ENCODE results near the gene NUCKS1.

NUCKS1 gene

GRCh38 chr1:205714906-205715246 lies 35.1 kb downstream of the NUCKS1 start:
- Histone ChIP-seq H3K27me3 (ENCODE audit: control insufficient read depth, insufficient read depth, low read length) (no peaks in the 10 kb centered on the region), H3K4me1 (ENCODE audit: control insufficient read depth, insufficient read depth, low read length) (peaks cover 2% of the 10 kb centered on the region), H3K36me3 (ENCODE audit: control insufficient read depth, insufficient read depth, low read length) (peaks cover 23% of the 10 kb centered on the region), H3K27ac (ENCODE audit: low read depth, low read length) (no peak overlapping the region), H3K9ac (ENCODE audit: low read length) (no peak overlapping the region), H3K4me3 (ENCODE audit: low read length) (no peak overlapping the region)

GRCh38 chr1:205714190-205714905 lies 35.6 kb downstream of the NUCKS1 start:
- peaks cover 23% of the 10 kb centered on the region for H3K36me3 ChIP-seq (ENCODE audit: control insufficient read depth, insufficient read depth, low read length)
- no peak overlapping the region for H3K4me3 ChIP-seq (ENCODE audit: low read length)
- H3K27ac ChIP-seq (ENCODE audit: low read depth, low read length): no peak overlapping the region

GRCh38 chr1:205711105-205712048 lies 38.6 kb downstream of the NUCKS1 start:
- peak overlapping the region; percentile 16 for H3K27ac ChIP-seq (ENCODE audit: low read depth, low read length)
- H3K4me3 ChIP-seq (ENCODE audit: low read length): no peak overlapping the region
- peaks cover 2% of the 10 kb centered on the region for H3K4me1 ChIP-seq (ENCODE audit: control insufficient read depth, insufficient read depth, low read length)
- H3K36me3 ChIP-seq (ENCODE audit: control insufficient read depth, insufficient read depth, low read length): peaks cover 12% of the 10 kb centered on the region
- H3K9ac ChIP-seq (ENCODE audit: low read length): no peak overlapping the region
- H3K27me3 ChIP-seq (ENCODE audit: control insufficient read depth, insufficient read depth, low read length): no peaks in the 10 kb centered on the region

More at GRCh38 chr1:205714190-205714905, 35.6 kb downstream of the NUCKS1 start:
- Histone ChIP-seq H3K4me1 (ENCODE audit: control insufficient read depth, insufficient read depth, low read length) (peaks cover 2% of the 10 kb centered on the region), H3K9ac (ENCODE audit: low read length) (no peak overlapping the region), H3K27me3 (ENCODE audit: control insufficient read depth, insufficient read depth, low read length) (no peaks in the 10 kb centered on the region)

GRCh38 chr1:205710201-205711062 lies 39.5 kb downstream of the NUCKS1 start:
- Histone ChIP-seq H3K4me1 (ENCODE audit: control insufficient read depth, insufficient read depth, low read length) (peaks cover 2% of the 10 kb centered on the region), H3K4me3 (ENCODE audit: low read length) (no peak overlapping the region), H3K36me3 (ENCODE audit: control insufficient read depth, insufficient read depth, low read length) (peaks cover 8% of the 10 kb centered on the region), H3K27ac (ENCODE audit: low read depth, low read length) (no peak overlapping the region), H3K27me3 (ENCODE audit: control insufficient read depth, insufficient read depth, low read length) (no peaks in the 10 kb centered on the region), H3K9ac (ENCODE audit: low read length) (no peak overlapping the region)

GRCh38 chr1:205709640-205710039 lies 40.3 kb downstream of the NUCKS1 start:
- H3K9ac ChIP-seq (ENCODE audit: low read length): no peak overlapping the region
- no peak overlapping the region for H3K27ac ChIP-seq (ENCODE audit: low read depth, low read length)
- H3K4me1 ChIP-seq (ENCODE audit: control insufficient read depth, insufficient read depth, low read length): peaks cover 2% of the 10 kb centered on the region
- H3K27me3 ChIP-seq (ENCODE audit: control insufficient read depth, insufficient read depth, low read length): no peaks in the 10 kb centered on the region
- no peak overlapping the region for H3K4me3 ChIP-seq (ENCODE audit: low read length)
- H3K36me3 ChIP-seq (ENCODE audit: control insufficient read depth, insufficient read depth, low read length): peaks cover 4% of the 10 kb centered on the region

GRCh38 chr1:205709059-205709398 lies 41.0 kb downstream of the NUCKS1 start:
- Histone ChIP-seq H3K9ac (ENCODE audit: low read length) (no peak overlapping the region), H3K36me3 (ENCODE audit: control insufficient read depth, insufficient read depth, low read length) (no peaks in the 10 kb centered on the region), H3K27ac (ENCODE audit: low read depth, low read length) (no peak overlapping the region), H3K4me3 (ENCODE audit: low read length) (no peak overlapping the region), H3K27me3 (ENCODE audit: control insufficient read depth, insufficient read depth, low read length) (no peaks in the 10 kb centered on the region), H3K4me1 (ENCODE audit: control insufficient read depth, insufficient read depth, low read length) (peaks cover 2% of the 10 kb centered on the region)

- H3K4me1 ChIP-seq (ENCODE audit: control insufficient read depth, insufficient read depth, low read length): peaks cover 2% of the 10 kb centered on the region
- no peak overlapping the region for H3K27ac ChIP-seq (ENCODE audit: low read depth, low read length)
- no peak overlapping the region for H3K9ac ChIP-seq (ENCODE audit: low read length)
- no peak overlapping the region for H3K4me3 ChIP-seq (ENCODE audit: low read length)
- no peaks in the 10 kb centered on the region for H3K36me3 ChIP-seq (ENCODE audit: control insufficient read depth, insufficient read depth, low read length)
- H3K27me3 ChIP-seq (ENCODE audit: control insufficient read depth, insufficient read depth, low read length): no peaks in the 10 kb centered on the region
Observed at GRCh38 chr1:205706601-205707502, 43.1 kb downstream of the NUCKS1 start.

GRCh38 chr1:205704903-205705302 lies 45.1 kb downstream of the NUCKS1 start:
- H3K36me3 ChIP-seq (ENCODE audit: control insufficient read depth, insufficient read depth, low read length): no peaks in the 10 kb centered on the region
- H3K4me1 ChIP-seq (ENCODE audit: control insufficient read depth, insufficient read depth, low read length): no peaks in the 10 kb centered on the region
- H3K4me3 ChIP-seq (ENCODE audit: low read length): no peak overlapping the region
- no peak overlapping the region for H3K9ac ChIP-seq (ENCODE audit: low read length)
- H3K27ac ChIP-seq (ENCODE audit: low read depth, low read length): no peak overlapping the region
- H3K27me3 ChIP-seq (ENCODE audit: control insufficient read depth, insufficient read depth, low read length): no peaks in the 10 kb centered on the region

- Histone ChIP-seq H3K27me3 (ENCODE audit: control insufficient read depth, insufficient read depth, low read length) (no peaks in the 10 kb centered on the region), H3K9ac (ENCODE audit: low read length) (no peak overlapping the region), H3K4me1 (ENCODE audit: control insufficient read depth, insufficient read depth, low read length) (no peaks in the 10 kb centered on the region), H3K27ac (ENCODE audit: low read depth, low read length) (no peak overlapping the region), H3K36me3 (ENCODE audit: control insufficient read depth, insufficient read depth, low read length) (no peaks in the 10 kb centered on the region), H3K4me3 (ENCODE audit: low read length) (no peak overlapping the region)
Observed at GRCh38 chr1:205703072-205703471, 46.9 kb downstream of the NUCKS1 start.

- H3K36me3 ChIP-seq (ENCODE audit: control insufficient read depth, insufficient read depth, low read length): no peaks in the 10 kb centered on the region
- H3K4me3 ChIP-seq (ENCODE audit: low read length): no peak overlapping the region
- no peaks in the 10 kb centered on the region for H3K4me1 ChIP-seq (ENCODE audit: control insufficient read depth, insufficient read depth, low read length)
- H3K27me3 ChIP-seq (ENCODE audit: control insufficient read depth, insufficient read depth, low read length): no peaks in the 10 kb centered on the region
- H3K27ac ChIP-seq (ENCODE audit: low read depth, low read length): no peak overlapping the region
- no peak overlapping the region for H3K9ac ChIP-seq (ENCODE audit: low read length)
Observed at GRCh38 chr1:205701891-205702290, 48.1 kb downstream of the NUCKS1 start.

GRCh38 chr1:205701420-205701819 lies 48.6 kb downstream of the NUCKS1 start:
- Histone ChIP-seq H3K9ac (ENCODE audit: low read length) (no peak overlapping the region), H3K4me3 (ENCODE audit: low read length) (no peak overlapping the region), H3K4me1 (ENCODE audit: control insufficient read depth, insufficient read depth, low read length) (no peaks in the 10 kb centered on the region), H3K36me3 (ENCODE audit: control insufficient read depth, insufficient read depth, low read length) (no peaks in the 10 kb centered on the region), H3K27ac (ENCODE audit: low read depth, low read length) (no peak overlapping the region), H3K27me3 (ENCODE audit: control insufficient read depth, insufficient read depth, low read length) (no peaks in the 10 kb centered on the region)
